K562 (cell line): ENCODE results near the gene DNAJC6. TPM values are rescaled to one million over a fixed set of nuclear protein-coding genes. Genes with fewer than 3 reads are reported as not detected.
A peak's percentile ranks its signal among the peaks of the same experiment; 100 is the strongest.

ENCODE experiments used
- ASH1L ChIP-seq: fragments of 450-650 bp; IDR thresholded peaks from 2 replicates; pipeline ENCODE4 v1.6.1; 2018; ENCODE audit warnings: borderline replicate concordance, mild to moderate bottlenecking, low read depth; ENCODE audit not compliant: partially characterized antibody
- CCNT2 ChIP-seq: IDR thresholded peaks from 2 replicates; pipeline ENCODE4 v1.6.1; 2011; ENCODE audit warnings: borderline replicate concordance, low read depth, mild to moderate bottlenecking, moderate library complexity, mixed read lengths, low read length; ENCODE audit not compliant: insufficient read length; ENCODE audit errors: extremely low read depth
- ESRRA ChIP-seq: fragments of 450-650 bp; IDR thresholded peaks from 2 replicates; pipeline ENCODE4 v1.6.1; 2014; ENCODE audit warnings: low read depth, mild to moderate bottlenecking, moderate library complexity, borderline replicate concordance
- KDM1A ChIP-seq, 2 experiments: fragments of 450-650 bp; IDR thresholded peaks; 2 replicates each; pipeline ENCODE4 v1.6.1; 2016; ENCODE audit warnings: mild to moderate bottlenecking in 2 of 2
- NR2C1 ChIP-seq, 2 experiments: fragments of 450-650 bp; IDR thresholded peaks; 2 replicates each; pipeline ENCODE4 v1.6.1; 2017; ENCODE audit warnings: mild to moderate bottlenecking in 2 of 2, antibody characterized with exemption in 1 of 2, inconsistent platforms in 1 of 2, missing compliant biosample characterization in 1 of 2, missing genetic modification characterization in 1 of 2
- PCBP1 ChIP-seq: fragments of 200-400 bp; formaldehyde crosslinking; IDR thresholded peaks from 2 replicates; pipeline ENCODE4 v1.6.1; 2018; ENCODE audit warnings: mild to moderate bottlenecking, low read depth, low read length; ENCODE audit not compliant: poor library complexity, severe bottlenecking
- RUNX1 ChIP-seq: sonication (generic); IDR thresholded peaks from 2 replicates; pipeline ENCODE4 v1.6.1; 2016; ENCODE audit warnings: antibody characterized with exemption, low read depth
- SAP30 ChIP-seq: fragments of 200-600 bp; sonication (generic); IDR thresholded peaks from 2 replicates; pipeline ENCODE4 v1.6.1; 2012; ENCODE audit warnings: borderline replicate concordance, low read depth, mild to moderate bottlenecking, moderate library complexity, low read length, control low read depth, inconsistent platforms; ENCODE audit not compliant: insufficient read depth, poor library complexity, severe bottlenecking
- STAT5A ChIP-seq: IDR thresholded peaks from 2 replicates; pipeline ENCODE4 v1.6.1; 2012; ENCODE audit warnings: low read length, inconsistent platforms, borderline replicate concordance
- TEAD1 ChIP-seq, 2 experiments: fragments of 450-650 bp in 1 of 2; sonication (generic) in 1 of 2; formaldehyde crosslinking; IDR thresholded peaks; 2 replicates each; pipeline versions ENCODE4 v1.4.0 to v1.8.0; 2020 to 2022; ENCODE audit warnings: mild to moderate bottlenecking in 2 of 2, missing genetic modification reagents in 1 of 2
- XRCC3 ChIP-seq: fragments of 450-650 bp; IDR thresholded peaks from 2 replicates; pipeline ENCODE4 v1.6.1; 2017; ENCODE audit warnings: mild to moderate bottlenecking, moderate library complexity
- ZBTB1 ChIP-seq: sonication (generic); formaldehyde crosslinking; IDR thresholded peaks from 2 replicates; pipeline ENCODE4 v1.8.1; 2023; ENCODE audit warnings: missing genetic modification reagents, low read depth, mild to moderate bottlenecking, borderline replicate concordance
- ZNF583 ChIP-seq: fragments of 250-450 bp; sonication (Bioruptor Pico); IDR thresholded peaks from 2 replicates; pipeline ENCODE4 v1.4.0; 2020
- polyA plus RNA-seq, 8 experiments: library from polyadenylated mRNA; depleted of rRNA in 4 of 8; stranded (reverse) in 5 of 8; unstranded in 3 of 8; fragments of >200 nt; fragmentation: Nextera tagmentation in 2 of 8; fragmentation: Illumina TruSeq in 1 of 8; extraction: Ambion mirVana in 2 of 8; extraction: Trizol in 1 of 8; gene quantifications; 2 replicates each; pipeline versions ENCODE4 v1.2.1 to v1.2.3, GENCODE V29; 2011 to 2014; ENCODE audit warnings: inconsistent platforms in 1 of 8, missing spikeins in 1 of 8
- total RNA-seq, 7 experiments: library from RNA; depleted of rRNA in 6 of 7; stranded (reverse); fragments of >200 nt in 6 of 7; fragmentation: Illumina TruSeq in 2 of 7; extraction: Trizol in 2 of 7; gene quantifications; 2 replicates each; pipeline versions ENCODE4 v1.2.1 to v1.2.3, GENCODE V29; 2011 to 2021; ENCODE audit warnings: low replicate concordance in 1 of 7
- TF ChIP-seq, protein P1 (sequence below), 2 experiments: fragments of 450-650 bp in 1 of 2; sonication (generic) in 1 of 2; formaldehyde crosslinking in 1 of 2; IDR thresholded peaks in 1 of 2; conservative IDR thresholded peaks in 1 of 2; 2 replicates each; pipeline versions ENCODE4 v1.6.1 to v1.8.1; 2016 to 2023; ENCODE audit warnings: mild to moderate bottlenecking in 2 of 2, moderate library complexity in 2 of 2, inconsistent platforms in 1 of 2, missing genetic modification reagents in 1 of 2
- TF ChIP-seq, protein P2 (sequence below), 2 experiments: fragments of 450-650 bp in 1 of 2; sonication (generic) in 1 of 2; formaldehyde crosslinking; conservative IDR thresholded peaks; 2 replicates each; pipeline versions ENCODE4 v1.4.0 to v1.8.1; 2020 to 2022; ENCODE audit warnings: mild to moderate bottlenecking in 1 of 2, missing genetic modification reagents in 1 of 2
- TF ChIP-seq, protein P3 (sequence below), 2 experiments: fragments of 450-650 bp; IDR thresholded peaks; 2 replicates each; pipeline ENCODE4 v1.6.1; 2018; ENCODE audit warnings: mild to moderate bottlenecking in 2 of 2, low read depth in 1 of 2; ENCODE audit not compliant: partially characterized antibody in 2 of 2

Gene DNAJC6
- total and polyA plus RNA-seq, 9 of the 15 experiments (the other 6 are each of a cell fraction or from before 2014, with no cell fraction given): 6.7 to 78.7 (median 28.0) TPM

DNA sequence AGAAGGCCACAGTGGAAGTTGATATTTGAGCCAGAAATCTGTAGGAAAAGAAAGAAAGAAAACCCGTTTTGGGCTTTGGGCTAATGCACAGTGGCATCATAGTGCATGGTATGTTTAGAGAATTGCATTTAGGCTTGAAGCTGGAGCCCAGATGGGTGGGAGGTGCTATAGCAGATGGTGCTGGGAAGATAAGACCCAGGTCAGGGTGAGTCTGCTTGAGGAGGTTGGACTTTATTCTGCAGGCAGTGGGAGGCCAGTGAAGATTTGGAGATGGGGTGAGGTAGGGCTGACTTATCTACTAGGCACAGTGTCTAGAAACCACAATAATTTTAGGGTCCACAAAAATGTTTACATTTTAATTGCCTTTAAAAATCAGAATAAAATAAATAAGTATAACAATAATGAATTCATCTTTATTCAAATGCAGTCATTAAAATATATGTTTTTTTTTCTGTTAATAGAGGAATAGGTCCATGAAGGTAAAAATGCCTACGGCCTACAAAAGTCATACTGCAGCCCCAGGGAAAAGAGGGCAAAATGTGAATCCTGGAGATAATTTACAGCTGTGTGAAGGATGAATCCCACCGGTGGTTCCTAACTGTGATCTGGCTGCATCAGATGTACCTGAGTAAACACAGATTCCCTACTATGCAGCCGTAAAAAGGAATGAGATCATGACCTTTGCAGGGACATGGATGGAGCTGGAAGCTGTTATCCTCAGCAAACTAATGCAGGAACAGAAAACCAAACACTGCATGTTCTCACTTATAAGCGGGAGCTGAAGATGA is 8.7 kb downstream of the DNAJC6 start (continued):
- TF ChIP-seq, protein P1, sequence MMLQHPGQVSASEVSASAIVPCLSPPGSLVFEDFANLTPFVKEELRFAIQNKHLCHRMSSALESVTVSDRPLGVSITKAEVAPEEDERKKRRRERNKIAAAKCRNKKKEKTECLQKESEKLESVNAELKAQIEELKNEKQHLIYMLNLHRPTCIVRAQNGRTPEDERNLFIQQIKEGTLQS (IDR thresholded peaks at IDR 0.05): 0 out of 2 replicates have a peak, but pooled peaks have one; percentile 23
- TF ChIP-seq, protein P1 (CRISPR knock-in tag; conservative IDR thresholded peaks at IDR 0.05): no peak
- TF ChIP-seq ESRRA: peak; percentile 78; the same call in 1 of the 2 replicates
- peak; percentile 21; the same call in 1 of the 2 replicates for TF ChIP-seq NR2C1 (IDR thresholded peaks at IDR 0.05)
- no peak for TF ChIP-seq NR2C1 (tag; IDR thresholded peaks at IDR 0.05)
- peak; percentile 92 for TF ChIP-seq STAT5A
- TF ChIP-seq ZBTB1 (CRISPR knock-in tag): no peak
- TF ChIP-seq, protein P2, sequence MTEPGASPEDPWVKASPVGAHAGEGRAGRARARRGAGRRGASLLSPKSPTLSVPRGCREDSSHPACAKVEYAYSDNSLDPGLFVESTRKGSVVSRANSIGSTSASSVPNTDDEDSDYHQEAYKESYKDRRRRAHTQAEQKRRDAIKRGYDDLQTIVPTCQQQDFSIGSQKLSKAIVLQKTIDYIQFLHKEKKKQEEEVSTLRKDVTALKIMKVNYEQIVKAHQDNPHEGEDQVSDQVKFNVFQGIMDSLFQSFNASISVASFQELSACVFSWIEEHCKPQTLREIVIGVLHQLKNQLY (CRISPR knock-in tag; conservative IDR thresholded peaks at IDR 0.05): no peak
- peak; percentile 48 for TF ChIP-seq CCNT2
- TF ChIP-seq ASH1L: no peak
- TF ChIP-seq XRCC3: no peak
- peak in 1 of 2 experiments; percentile 55; a peak in 1 of 4 replicates for TF ChIP-seq TEAD1 (CRISPR knock-in tag; IDR thresholded peaks at IDR 0.05)
- TF ChIP-seq KDM1A (IDR thresholded peaks at IDR 0.05): peak; percentile 82 to 87
- peak; percentile 25; the same call in 1 of the 2 replicates for TF ChIP-seq ZNF583
- no peak for TF ChIP-seq PCBP1
- TF ChIP-seq SAP30: no peak
- peak; percentile 70; the same call in 1 of the 2 replicates for TF ChIP-seq RUNX1
- TF ChIP-seq, protein P3, sequence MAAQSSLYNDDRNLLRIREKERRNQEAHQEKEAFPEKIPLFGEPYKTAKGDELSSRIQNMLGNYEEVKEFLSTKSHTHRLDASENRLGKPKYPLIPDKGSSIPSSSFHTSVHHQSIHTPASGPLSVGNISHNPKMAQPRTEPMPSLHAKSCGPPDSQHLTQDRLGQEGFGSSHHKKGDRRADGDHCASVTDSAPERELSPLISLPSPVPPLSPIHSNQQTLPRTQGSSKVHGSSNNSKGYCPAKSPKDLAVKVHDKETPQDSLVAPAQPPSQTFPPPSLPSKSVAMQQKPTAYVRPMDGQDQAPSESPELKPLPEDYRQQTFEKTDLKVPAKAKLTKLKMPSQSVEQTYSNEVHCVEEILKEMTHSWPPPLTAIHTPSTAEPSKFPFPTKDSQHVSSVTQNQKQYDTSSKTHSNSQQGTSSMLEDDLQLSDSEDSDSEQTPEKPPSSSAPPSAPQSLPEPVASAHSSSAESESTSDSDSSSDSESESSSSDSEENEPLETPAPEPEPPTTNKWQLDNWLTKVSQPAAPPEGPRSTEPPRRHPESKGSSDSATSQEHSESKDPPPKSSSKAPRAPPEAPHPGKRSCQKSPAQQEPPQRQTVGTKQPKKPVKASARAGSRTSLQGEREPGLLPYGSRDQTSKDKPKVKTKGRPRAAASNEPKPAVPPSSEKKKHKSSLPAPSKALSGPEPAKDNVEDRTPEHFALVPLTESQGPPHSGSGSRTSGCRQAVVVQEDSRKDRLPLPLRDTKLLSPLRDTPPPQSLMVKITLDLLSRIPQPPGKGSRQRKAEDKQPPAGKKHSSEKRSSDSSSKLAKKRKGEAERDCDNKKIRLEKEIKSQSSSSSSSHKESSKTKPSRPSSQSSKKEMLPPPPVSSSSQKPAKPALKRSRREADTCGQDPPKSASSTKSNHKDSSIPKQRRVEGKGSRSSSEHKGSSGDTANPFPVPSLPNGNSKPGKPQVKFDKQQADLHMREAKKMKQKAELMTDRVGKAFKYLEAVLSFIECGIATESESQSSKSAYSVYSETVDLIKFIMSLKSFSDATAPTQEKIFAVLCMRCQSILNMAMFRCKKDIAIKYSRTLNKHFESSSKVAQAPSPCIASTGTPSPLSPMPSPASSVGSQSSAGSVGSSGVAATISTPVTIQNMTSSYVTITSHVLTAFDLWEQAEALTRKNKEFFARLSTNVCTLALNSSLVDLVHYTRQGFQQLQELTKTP (IDR thresholded peaks at IDR 0.05; ENCODE audit: low read depth in 1 of 2, partially characterized antibody in 2 of 2): peak in 1 of 2 experiments; percentile 56
